GM18520 (cell line): ENCODE measurements around the gene CD38.
"Not testable (repeated sequence)": the region's sequence is repeated elsewhere in the genome, so short reads cannot be mapped to it uniquely, and the experiment has no call there.

Experiments used
- ATAC-seq: cut with Tn5 transposase; IDR thresholded peaks from one replicate; pipeline ENCODE4 v1.9.1; 2021; ENCODE audit not compliant: unreplicated experiment

The CD38 gene

GRCh38 chr4:15778289-15779241 lies at the start of gene CD38:
CD38 (plus strand) TSS chr4:15778328; CDS start chr4:15778415, 87 bp downstream.
- ATAC-seq, result peak; percentile 43

- ATAC-seq, result no peak
Measured at GRCh38 chr4:15729910-15730533, 48.1 kb upstream of the CD38 start.

GRCh38 chr4:15733061-15733460 lies 45.1 kb upstream of the CD38 start:
- not testable (repeated sequence) for ATAC-seq

GRCh38 chr4:15735536-15735935 lies 42.6 kb upstream of the CD38 start:
- no peak for ATAC-seq

- no peak for ATAC-seq
Measured at GRCh38 chr4:15736514-15737050, 41.5 kb upstream of the CD38 start.

GRCh38 chr4:15737255-15737654 lies 40.9 kb upstream of the CD38 start:
- ATAC-seq, result no peak

GRCh38 chr4:15738877-15739276 lies 39.3 kb upstream of the CD38 start:
- ATAC-seq, result no peak

- ATAC-seq, result no peak
Measured at GRCh38 chr4:15740764-15741404, 37.2 kb upstream of the CD38 start.

- ATAC-seq, result no peak
Measured at GRCh38 chr4:15742083-15742582, 36.0 kb upstream of the CD38 start.

- ATAC-seq, result no peak
Measured at GRCh38 chr4:15742637-15743036, 35.5 kb upstream of the CD38 start.

- no peak for ATAC-seq
Measured at GRCh38 chr4:15744016-15744545, 34.0 kb upstream of the CD38 start.

GRCh38 chr4:15746110-15746509 lies 32.0 kb upstream of the CD38 start:
- ATAC-seq, result no peak

GRCh38 chr4:15749001-15749400 lies 29.1 kb upstream of the CD38 start:
- ATAC-seq, result no peak

GRCh38 chr4:15751153-15751552 lies 27.0 kb upstream of the CD38 start:
- no peak for ATAC-seq

GRCh38 chr4:15753081-15753480 lies 25.0 kb upstream of the CD38 start:
- no peak for ATAC-seq

GRCh38 chr4:15753786-15754185 lies 24.3 kb upstream of the CD38 start:
- no peak for ATAC-seq

GRCh38 chr4:15754323-15754722 lies 23.8 kb upstream of the CD38 start:
- no peak for ATAC-seq

GRCh38 chr4:15755321-15756155 lies 22.6 kb upstream of the CD38 start:
- ATAC-seq, result peak; percentile 28

- peak; percentile 85 for ATAC-seq
Measured at GRCh38 chr4:15756361-15756861, 21.7 kb upstream of the CD38 start.

GRCh38 chr4:15757054-15757453 lies 21.1 kb upstream of the CD38 start:
- no peak for ATAC-seq
